ENCODE measurements around the gene DLG5. TPM values are rescaled to one million over a fixed set of nuclear protein-coding genes. Genes with fewer than 3 reads are reported as not detected.

Gene DLG5
- total RNA-seq, 1 donor from 2014 or later, result 5.4 TPM

- intact Hi-C loops (cut with micrococcal nuclease), result loop anchor here (1.0 to 5.0 kb wide), 3 partner anchors 119 to 194 kb away; partner anchors contain the start of gene RPS24
- no peaks in the 10 kb centered on the region for H3K9me3 Mint-ChIP-seq
Observed at GRCh38 chr10:77837925-77838595, 88.5 kb downstream of the DLG5 start.

GRCh38 chr10:77837248-77837924, 89.2 kb downstream of the DLG5 start:
- H3K27ac Mint-ChIP-seq, result peak overlapping the region; percentile 67
- H3K36me3 Mint-ChIP-seq (ENCODE audit: low read depth), result peaks cover 4% of the 10 kb centered on the region

More at GRCh38 chr10:77837925-77838595, 88.5 kb downstream of the DLG5 start:
- DNase-seq, result no peak
- Mint-ChIP-seq H3K4me1 (peaks cover 15% of the 10 kb centered on the region), H3K4me3 (no peak overlapping the region), H3K27ac (peak overlapping the region; percentile 67), H3K27me3 (no peaks in the 10 kb centered on the region), H3K36me3 (ENCODE audit: low read depth) (peaks cover 4% of the 10 kb centered on the region)

GRCh38 chr10:77836299-77836820, 90.2 kb downstream of the DLG5 start:
- Mint-ChIP-seq H3K27ac (peak overlapping the region; percentile 94), H3K4me1 (peaks cover 17% of the 10 kb centered on the region), H3K4me3 (peak overlapping the region; percentile 79), H3K27me3 (no peaks in the 10 kb centered on the region), H3K36me3 (ENCODE audit: low read depth) (peaks cover 4% of the 10 kb centered on the region), H3K9me3 (no peaks in the 10 kb centered on the region)
- intact Hi-C loops (cut with micrococcal nuclease), result loop anchor here (1.0 to 5.0 kb wide), 2 partner anchors 35 to 196 kb away; partner anchors contain the start of gene RPS24
- peak; percentile 92 for DNase-seq

More at GRCh38 chr10:77837248-77837924, 89.2 kb downstream of the DLG5 start:
- Mint-ChIP-seq H3K4me3 (no peak overlapping the region), H3K9me3 (no peaks in the 10 kb centered on the region), H3K27me3 (no peaks in the 10 kb centered on the region), H3K4me1 (peaks cover 15% of the 10 kb centered on the region)
- intact Hi-C loops (cut with micrococcal nuclease), result loop anchor here (1.0 to 5.0 kb wide), 3 partner anchors 118 to 195 kb away; partner anchors contain the start of gene RPS24
- peak; percentile 90 for DNase-seq

- Mint-ChIP-seq H3K9me3 (no peaks in the 10 kb centered on the region), H3K27me3 (no peaks in the 10 kb centered on the region), H3K4me3 (no peak overlapping the region), H3K4me1 (peaks cover 17% of the 10 kb centered on the region), H3K36me3 (ENCODE audit: low read depth) (peaks cover 4% of the 10 kb centered on the region), H3K27ac (peak overlapping the region; percentile 94)
- intact Hi-C loops (cut with micrococcal nuclease), result loop anchor here (1.0 to 5.0 kb wide), 2 partner anchors 34 to 197 kb away; partner anchors contain the start of gene RPS24
- no peak for DNase-seq
Observed at GRCh38 chr10:77835669-77836086, 90.9 kb downstream of the DLG5 start.

GRCh38 chr10:77834943-77835668, 91.4 kb downstream of the DLG5 start:
- no peaks in the 10 kb centered on the region for H3K9me3 Mint-ChIP-seq
- peak overlapping the region; percentile 45 for H3K27ac Mint-ChIP-seq
- peaks cover 17% of the 10 kb centered on the region for H3K4me1 Mint-ChIP-seq
- H3K4me3 Mint-ChIP-seq, result no peak overlapping the region
- no peaks in the 10 kb centered on the region for H3K27me3 Mint-ChIP-seq
- intact Hi-C loops (cut with micrococcal nuclease), result loop anchor here (5.0 kb wide), 1 partner anchor 197 kb away; the partner anchor contains the start of gene RPS24
- DNase-seq, result no peak
- H3K36me3 Mint-ChIP-seq (ENCODE audit: low read depth), result peaks cover 4% of the 10 kb centered on the region

GRCh38 chr10:77834540-77834939, 92.0 kb downstream of the DLG5 start:
- Mint-ChIP-seq H3K4me3 (no peak overlapping the region), H3K9me3 (no peaks in the 10 kb centered on the region), H3K27me3 (no peaks in the 10 kb centered on the region), H3K4me1 (peaks cover 17% of the 10 kb centered on the region), H3K36me3 (ENCODE audit: low read depth) (peaks cover 4% of the 10 kb centered on the region), H3K27ac (peak overlapping the region; percentile 45)
- DNase-seq, result no peak
- intact Hi-C loops (cut with micrococcal nuclease), result no loop called here

- Mint-ChIP-seq H3K4me1 (peaks cover 17% of the 10 kb centered on the region), H3K27me3 (no peaks in the 10 kb centered on the region), H3K36me3 (ENCODE audit: low read depth) (peaks cover 4% of the 10 kb centered on the region), H3K9me3 (no peaks in the 10 kb centered on the region), H3K27ac (no peak overlapping the region), H3K4me3 (no peak overlapping the region)
- no peak for DNase-seq
- intact Hi-C loops (cut with micrococcal nuclease), result no loop called here
Observed at GRCh38 chr10:77833792-77834191, 92.8 kb downstream of the DLG5 start.

GRCh38 chr10:77833225-77833624, 93.3 kb downstream of the DLG5 start:
- H3K4me3 Mint-ChIP-seq, result no peak overlapping the region

GRCh38 chr10:77832238-77832637, 94.3 kb downstream of the DLG5 start:
- no peaks in the 10 kb centered on the region for H3K9me3 Mint-ChIP-seq
- intact Hi-C loops (cut with micrococcal nuclease), result no loop called here
- H3K36me3 Mint-ChIP-seq (ENCODE audit: low read depth), result peaks cover 4% of the 10 kb centered on the region
- no peaks in the 10 kb centered on the region for H3K27me3 Mint-ChIP-seq
- DNase-seq, result no peak
- peaks cover 17% of the 10 kb centered on the region for H3K4me1 Mint-ChIP-seq
- H3K27ac Mint-ChIP-seq, result no peak overlapping the region
- no peak overlapping the region for H3K4me3 Mint-ChIP-seq

More at GRCh38 chr10:77833225-77833624, 93.3 kb downstream of the DLG5 start:
- peaks cover 17% of the 10 kb centered on the region for H3K4me1 Mint-ChIP-seq
- intact Hi-C loops (cut with micrococcal nuclease), result no loop called here
- H3K9me3 Mint-ChIP-seq, result no peaks in the 10 kb centered on the region
- H3K27me3 Mint-ChIP-seq, result no peaks in the 10 kb centered on the region
- no peak overlapping the region for H3K27ac Mint-ChIP-seq
- no peak for DNase-seq
- H3K36me3 Mint-ChIP-seq (ENCODE audit: low read depth), result peaks cover 4% of the 10 kb centered on the region

GRCh38 chr10:77829356-77829755, 97.2 kb downstream of the DLG5 start:
- Mint-ChIP-seq H3K27ac (no peak overlapping the region), H3K4me1 (peaks cover 2% of the 10 kb centered on the region), H3K36me3 (ENCODE audit: low read depth) (peaks cover 2% of the 10 kb centered on the region), H3K27me3 (no peaks in the 10 kb centered on the region), H3K4me3 (no peak overlapping the region), H3K9me3 (no peaks in the 10 kb centered on the region)
- DNase-seq, result no peak
- intact Hi-C loops (cut with micrococcal nuclease), result no loop called here

- no peak for DNase-seq
- Mint-ChIP-seq H3K36me3 (ENCODE audit: low read depth) (peaks cover 2% of the 10 kb centered on the region), H3K27ac (no peak overlapping the region), H3K27me3 (no peaks in the 10 kb centered on the region), H3K9me3 (no peaks in the 10 kb centered on the region), H3K4me1 (peaks cover 2% of the 10 kb centered on the region), H3K4me3 (no peak overlapping the region)
- intact Hi-C loops (cut with micrococcal nuclease), result no loop called here
Observed at GRCh38 chr10:77828377-77828776, 98.2 kb downstream of the DLG5 start.

- H3K4me1 Mint-ChIP-seq, result peaks cover 2% of the 10 kb centered on the region
- no peak overlapping the region for H3K27ac Mint-ChIP-seq
- H3K9me3 Mint-ChIP-seq, result no peaks in the 10 kb centered on the region
- H3K4me3 Mint-ChIP-seq, result no peak overlapping the region
- DNase-seq, result no peak
- intact Hi-C loops (cut with micrococcal nuclease), result no loop called here
- H3K27me3 Mint-ChIP-seq, result no peaks in the 10 kb centered on the region
- no peaks in the 10 kb centered on the region for H3K36me3 Mint-ChIP-seq (ENCODE audit: low read depth)
Observed at GRCh38 chr10:77827366-77827765, 99.2 kb downstream of the DLG5 start.

GRCh38 chr10:77825965-77826364, 100.6 kb downstream of the DLG5 start:
- no peak for DNase-seq
- no peak overlapping the region for H3K27ac Mint-ChIP-seq
- no peaks in the 10 kb centered on the region for H3K36me3 Mint-ChIP-seq (ENCODE audit: low read depth)
- no peaks in the 10 kb centered on the region for H3K4me1 Mint-ChIP-seq
- no peak overlapping the region for H3K4me3 Mint-ChIP-seq
- intact Hi-C loops (cut with micrococcal nuclease), result no loop called here
- no peaks in the 10 kb centered on the region for H3K9me3 Mint-ChIP-seq
- H3K27me3 Mint-ChIP-seq, result no peaks in the 10 kb centered on the region

Measured in activated CD4-positive, alpha-beta T cell treated with anti-CD3 and anti-CD28 coated beads, Interleukin-2, amount 10 ng/mL, durations not matched to agents 24 days and 14 days (primary cell).